ENCODE results near the gene PHLDA1.

GRCh38 chr12:76064904-76065303 lies 33.3 kb upstream of the PHLDA1 start:
- TF ChIP-seq CTCF (conservative IDR thresholded peaks at IDR 0.05; ENCODE audit: low read depth, low read length), result no peak
- no peak for TF ChIP-seq EZH2 (IDR thresholded peaks at IDR 0.05; ENCODE audit: borderline replicate concordance, low read depth, low read length, poor library complexity, severe bottlenecking)
